Measurements from ENCODE around the gene SLC39A13. TPM values are rescaled to one million over a fixed set of nuclear protein-coding genes. Genes with fewer than 3 reads are reported as not detected.
A peak's percentile ranks its signal among the peaks of the same experiment; 100 is the strongest.

SLC39A13 gene
- polyA plus RNA-seq, 3 donors, result 4.8 to 27.4 (median 5.9) TPM

DNA sequence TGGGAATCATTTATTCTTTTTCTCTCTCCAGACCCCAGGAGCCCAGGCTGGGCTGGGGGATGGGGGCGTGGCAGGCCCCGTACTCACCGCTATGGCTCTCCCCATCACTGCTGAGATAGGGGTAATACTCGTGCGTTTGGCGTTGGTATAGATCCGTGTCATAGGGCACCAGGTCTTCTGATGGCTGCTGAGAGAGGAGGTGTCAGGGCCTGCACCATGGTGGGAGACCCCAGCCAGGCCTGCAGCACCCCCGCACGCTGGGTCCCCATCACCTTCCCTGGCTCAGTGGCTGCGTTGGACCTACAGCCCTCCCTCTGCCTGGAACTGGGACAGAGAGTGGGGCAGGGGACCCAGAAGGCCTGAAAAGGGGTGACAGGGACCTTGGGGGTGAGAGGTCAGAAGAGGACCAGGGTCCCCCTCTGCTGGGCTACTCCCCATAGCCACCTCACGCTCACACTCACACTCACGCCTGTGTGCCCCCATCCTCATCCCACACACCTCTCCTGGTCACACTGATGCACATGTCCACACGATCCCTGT, 32.8 kb upstream of the SLC39A13 start:
- Mint-ChIP-seq H3K27me3 (ENCODE audit: low read depth in 3 of 3) (peaks cover 0 to 4% (median 2%) of the 10 kb centered on the region in 3 donors), H3K9me3 (peaks cover 0 to 5% (median 0%) of the 10 kb centered on the region in 7 donors), H3K36me3 (peaks cover 52 to 71% of the 10 kb centered on the region in 2 donors), H3K27ac (no peak overlapping the region), H3K4me3 (peak overlapping the region; percentile 98 to 99), H3K4me1 (peaks cover 49% of the 10 kb centered on the region)
- peaks cover 61% of the 10 kb centered on the region for H4K20me1 ChIP-seq (ENCODE audit: insufficient read depth, low read length)
- H3K9me3 ChIP-seq (replicated peaks in 1 of 2; ENCODE audit: control insufficient read depth in 1 of 2, insufficient read depth in 1 of 2, low read length in 2 of 2), result no peaks in the 10 kb centered on the region
- no peak overlapping the region for H2AFZ ChIP-seq (ENCODE audit: insufficient read depth, low read depth, low read length, poor library complexity, severe bottlenecking)
- peak in 1 of 3 donors; percentile 4 for DNase-seq
- intact Hi-C loops (cut with micrococcal nuclease), result loop anchor here in 1 of 2 donors (1.0 kb wide), 1 partner anchor 18 kb away; no protein-coding TSS in a partner anchor
- peak overlapping the region; percentile 99 for H3K9ac ChIP-seq (ENCODE audit: insufficient read depth, low read length, poor library complexity, severe bottlenecking)
- peaks cover 54 to 71% of the 10 kb centered on the region in 2 donors for H3K4me1 ChIP-seq (ENCODE audit: control insufficient read depth in 1 of 2, insufficient read depth in 2 of 2, low read length in 2 of 2)
- H3K4me2 ChIP-seq (replicated peaks; ENCODE audit: extremely low read depth, low read length, poor library complexity, severe bottlenecking), result peak overlapping the region; percentile 97
- H3K79me2 ChIP-seq (ENCODE audit: insufficient read depth, low read length), result peaks cover 98% of the 10 kb centered on the region
- H3K27ac ChIP-seq (ENCODE audit: low read depth in 1 of 2, low read length in 2 of 2), result peak overlapping the region; percentile 96 to 97
- H3K27me3 ChIP-seq (ENCODE audit: control insufficient read depth in 2 of 2, insufficient read depth in 2 of 2, low read length in 2 of 2), result no peaks in the 10 kb centered on the region
- TF ChIP-seq, protein P1, sequence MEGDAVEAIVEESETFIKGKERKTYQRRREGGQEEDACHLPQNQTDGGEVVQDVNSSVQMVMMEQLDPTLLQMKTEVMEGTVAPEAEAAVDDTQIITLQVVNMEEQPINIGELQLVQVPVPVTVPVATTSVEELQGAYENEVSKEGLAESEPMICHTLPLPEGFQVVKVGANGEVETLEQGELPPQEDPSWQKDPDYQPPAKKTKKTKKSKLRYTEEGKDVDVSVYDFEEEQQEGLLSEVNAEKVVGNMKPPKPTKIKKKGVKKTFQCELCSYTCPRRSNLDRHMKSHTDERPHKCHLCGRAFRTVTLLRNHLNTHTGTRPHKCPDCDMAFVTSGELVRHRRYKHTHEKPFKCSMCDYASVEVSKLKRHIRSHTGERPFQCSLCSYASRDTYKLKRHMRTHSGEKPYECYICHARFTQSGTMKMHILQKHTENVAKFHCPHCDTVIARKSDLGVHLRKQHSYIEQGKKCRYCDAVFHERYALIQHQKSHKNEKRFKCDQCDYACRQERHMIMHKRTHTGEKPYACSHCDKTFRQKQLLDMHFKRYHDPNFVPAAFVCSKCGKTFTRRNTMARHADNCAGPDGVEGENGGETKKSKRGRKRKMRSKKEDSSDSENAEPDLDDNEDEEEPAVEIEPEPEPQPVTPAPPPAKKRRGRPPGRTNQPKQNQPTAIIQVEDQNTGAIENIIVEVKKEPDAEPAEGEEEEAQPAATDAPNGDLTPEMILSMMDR (IDR thresholded peaks at IDR 0.05), result no peak
- peak overlapping the region; percentile 84 to 99 (median 97) for H3K4me3 ChIP-seq (replicated peaks in 1 of 3; ENCODE audit: low read depth in 2 of 3, low read length in 3 of 3)
- WGBS (ENCODE audit: insufficient coverage), result 73% methylated on average over 7 of the region's 13 CpGs
- H3K36me3 ChIP-seq (replicated peaks in 1 of 2; ENCODE audit: control insufficient read depth in 1 of 2, insufficient read depth in 2 of 2, low read length in 2 of 2), result peaks cover 50 to 67% of the 10 kb centered on the region in 2 donors

DNA sequence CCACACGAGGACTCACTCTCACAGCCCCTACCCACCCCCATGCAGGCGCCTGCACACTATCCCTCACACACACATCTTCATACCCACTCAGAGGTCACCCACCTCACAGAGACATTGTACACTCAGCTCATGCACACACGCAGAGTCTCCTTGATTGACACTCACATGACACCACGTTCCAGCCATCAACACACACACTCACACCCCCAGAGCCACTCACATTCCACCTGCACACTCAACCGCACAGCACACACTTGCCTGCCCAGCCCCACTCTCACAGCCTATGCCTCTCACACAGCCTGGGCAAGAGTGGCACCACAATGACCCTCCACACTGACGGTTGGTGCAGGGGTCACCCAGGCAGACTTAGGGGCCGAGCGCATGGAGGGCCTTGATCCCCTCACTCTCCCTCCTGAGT, 32.3 kb upstream of the SLC39A13 start:
- peak overlapping the region; percentile 84 to 99 (median 97) for H3K4me3 ChIP-seq (replicated peaks in 1 of 3; ENCODE audit: low read depth in 2 of 3, low read length in 3 of 3)
- peaks cover 56% of the 10 kb centered on the region for H4K20me1 ChIP-seq (ENCODE audit: insufficient read depth, low read length)
- no peaks in the 10 kb centered on the region for H3K27me3 ChIP-seq (ENCODE audit: control insufficient read depth in 2 of 2, insufficient read depth in 2 of 2, low read length in 2 of 2)
- intact Hi-C loops (cut with micrococcal nuclease), result no loop called here
- H3K4me1 ChIP-seq (ENCODE audit: control insufficient read depth in 1 of 2, insufficient read depth in 2 of 2, low read length in 2 of 2), result peaks cover 54 to 75% of the 10 kb centered on the region in 2 donors
- Mint-ChIP-seq H3K4me3 (peak overlapping the region; percentile 98 to 99), H3K4me1 (peaks cover 44% of the 10 kb centered on the region), H3K27ac (no peak overlapping the region), H3K9me3 (peaks cover 0 to 5% (median 0%) of the 10 kb centered on the region in 7 donors), H3K36me3 (peaks cover 52 to 68% of the 10 kb centered on the region in 2 donors), H3K27me3 (ENCODE audit: low read depth in 3 of 3) (peaks cover 0 to 4% (median 2%) of the 10 kb centered on the region in 3 donors)
- peak overlapping the region; percentile 99 for H3K9ac ChIP-seq (ENCODE audit: insufficient read depth, low read length, poor library complexity, severe bottlenecking)
- 21% methylated on average over 8 of the region's 8 CpGs for WGBS (ENCODE audit: insufficient coverage)
- H3K9me3 ChIP-seq (replicated peaks in 1 of 2; ENCODE audit: control insufficient read depth in 1 of 2, insufficient read depth in 1 of 2, low read length in 2 of 2), result no peaks in the 10 kb centered on the region
- TF ChIP-seq, protein P1 (IDR thresholded peaks at IDR 0.05), result no peak
- peak overlapping the region; percentile 96 to 97 for H3K27ac ChIP-seq (ENCODE audit: low read depth in 1 of 2, low read length in 2 of 2)
- DNase-seq, result peak in 1 of 3 donors; percentile 26
- H3K36me3 ChIP-seq (replicated peaks in 1 of 2; ENCODE audit: control insufficient read depth in 1 of 2, insufficient read depth in 2 of 2, low read length in 2 of 2), result peaks cover 46 to 67% of the 10 kb centered on the region in 2 donors
- peaks cover 95% of the 10 kb centered on the region for H3K79me2 ChIP-seq (ENCODE audit: insufficient read depth, low read length)
- peak overlapping the region; percentile 97 for H3K4me2 ChIP-seq (replicated peaks; ENCODE audit: extremely low read depth, low read length, poor library complexity, severe bottlenecking)
- no peak overlapping the region for H2AFZ ChIP-seq (ENCODE audit: insufficient read depth, low read depth, low read length, poor library complexity, severe bottlenecking)
